CD4-positive, alpha-beta T cell treated with Interleukin-6 at 100 ng/mL for 8 hours (primary cell): ENCODE data around the gene OR7C1.
"Not testable (repeated sequence)": the region's sequence is repeated elsewhere in the genome, so short reads cannot be mapped to it uniquely, and the experiment has no call there.

Experiments
- DNase-seq: peaks from one replicate; pipeline ENCODE4 v3.0.0-alpha.2; 2020; ENCODE audit warnings: mixed read lengths, low spot score

OR7C1 gene

DNA sequence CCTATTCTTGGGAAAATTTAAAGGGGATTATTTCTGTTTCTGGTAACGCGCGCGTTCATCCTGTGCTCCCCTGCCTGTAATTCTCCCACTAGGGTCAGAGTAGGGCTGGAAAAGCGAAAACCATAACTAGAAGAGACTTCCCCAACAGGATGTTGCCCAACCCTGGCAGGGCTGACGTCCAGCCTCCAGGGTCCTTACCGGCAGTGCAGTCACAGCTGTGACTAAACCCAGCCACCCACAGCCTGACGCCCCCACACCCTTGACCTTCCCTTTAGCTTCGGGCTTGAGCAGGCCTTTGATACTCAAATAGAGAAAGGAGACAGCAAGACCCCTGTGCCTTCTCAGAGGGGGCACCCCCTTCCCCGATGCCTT, 50.3 kb downstream of the OR7C1 start:
- not testable (repeated sequence) for DNase-seq

DNA sequence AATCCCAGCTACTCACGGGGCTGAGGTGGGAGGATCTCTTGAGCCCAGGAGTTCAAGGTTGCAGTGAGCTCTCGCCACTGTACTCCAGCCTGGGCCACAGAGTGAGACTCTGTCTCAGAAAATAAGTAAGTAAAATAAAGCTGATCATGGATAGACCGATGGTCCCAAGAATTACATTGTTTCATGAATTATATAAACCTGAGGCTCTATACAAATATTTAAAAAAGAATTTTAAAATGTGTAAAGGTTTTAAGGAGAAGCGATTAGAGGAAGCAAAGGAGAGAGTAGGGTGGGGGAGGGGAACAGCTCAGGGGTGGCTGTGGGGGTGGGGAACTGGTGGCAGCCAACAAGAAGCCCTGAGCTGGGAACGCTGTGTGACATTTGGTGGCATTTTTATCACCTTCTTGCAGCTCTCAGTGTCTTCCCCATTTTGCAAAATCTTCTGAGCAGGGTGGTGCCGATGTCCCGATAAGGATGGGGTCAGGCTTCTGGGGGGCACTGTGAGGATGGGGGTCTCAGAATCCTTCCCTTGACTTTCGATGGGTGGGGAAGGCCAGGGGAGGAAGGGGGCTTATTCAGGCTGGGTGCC, 51.5 kb downstream of the OR7C1 start:
- not testable (repeated sequence) for DNase-seq

DNA sequence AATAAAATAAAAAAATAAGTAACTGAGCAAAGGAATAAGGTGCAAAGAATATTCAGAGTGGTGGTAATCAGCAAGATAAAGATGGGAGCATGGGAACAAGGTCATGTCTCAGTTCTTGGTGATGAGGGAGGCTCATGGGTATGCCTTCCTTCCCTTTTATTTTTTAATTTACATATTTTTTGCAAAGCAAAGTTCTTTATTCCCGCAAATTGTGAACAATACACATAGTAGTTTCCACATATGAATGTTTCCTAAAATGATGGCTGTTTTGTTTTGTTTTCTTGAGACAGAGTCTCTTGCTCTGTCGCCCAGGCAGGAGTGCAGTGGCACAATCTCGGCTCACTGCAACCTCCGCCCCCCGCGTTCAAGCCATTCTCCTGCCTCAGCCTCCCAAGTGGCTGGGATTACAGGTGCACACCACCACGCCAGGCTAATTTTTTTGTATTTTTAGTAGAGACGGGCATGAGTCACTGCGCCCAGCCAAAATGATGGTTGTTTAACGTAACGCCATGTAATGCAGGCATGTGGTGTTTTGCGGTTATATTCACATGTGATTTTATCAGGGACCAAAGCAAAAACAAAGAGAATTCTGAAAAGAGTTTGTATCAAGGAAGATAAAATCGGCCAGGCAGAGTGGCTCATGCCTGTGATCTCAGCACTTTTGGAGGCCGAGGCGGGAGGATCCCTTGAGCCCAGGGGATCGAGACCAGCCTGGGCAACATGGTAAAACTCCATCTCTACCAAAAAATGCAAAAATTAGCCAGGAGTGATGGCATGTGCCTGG, 52.2 kb downstream of the OR7C1 start:
- no peak for DNase-seq

DNA sequence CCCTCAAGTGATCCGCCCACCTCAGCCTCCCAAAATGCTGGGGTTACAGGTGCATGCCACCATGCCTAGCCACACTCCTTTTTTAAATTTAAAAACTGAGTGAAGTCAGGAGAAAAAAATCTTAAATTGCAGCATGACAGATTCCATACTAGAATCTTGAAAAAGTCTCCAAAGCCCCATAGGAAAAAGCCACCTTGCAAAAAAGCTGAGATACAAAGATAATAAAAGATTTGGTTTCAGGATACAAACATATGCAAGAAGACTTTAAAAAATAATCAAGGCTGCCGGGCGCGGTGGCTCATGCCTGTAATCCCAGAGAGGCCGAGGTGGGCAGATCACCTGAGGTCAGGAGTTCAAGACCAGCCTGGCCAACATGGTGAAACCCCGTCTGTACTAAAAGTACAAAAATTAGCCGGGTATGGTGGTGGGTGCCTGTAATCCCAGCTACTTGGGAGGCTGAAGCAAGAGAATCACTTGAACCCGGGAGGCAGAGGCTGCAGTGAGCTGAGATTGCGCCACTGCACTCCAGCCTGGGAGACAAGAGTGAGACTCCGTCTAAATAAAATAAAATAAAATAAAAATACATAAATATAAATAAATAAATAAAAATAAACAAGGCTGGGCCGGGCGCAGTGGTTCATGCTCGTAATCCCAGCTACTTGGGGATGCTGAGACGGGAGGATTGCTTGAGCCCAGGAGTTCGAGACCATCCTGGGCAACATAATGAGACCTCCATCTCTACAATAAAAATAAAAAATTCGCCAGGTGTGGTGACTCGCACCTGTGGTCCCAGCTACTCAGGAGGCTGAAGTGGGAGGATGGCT, 53.1 kb downstream of the OR7C1 start:
- not testable (repeated sequence) for DNase-seq

DNA sequence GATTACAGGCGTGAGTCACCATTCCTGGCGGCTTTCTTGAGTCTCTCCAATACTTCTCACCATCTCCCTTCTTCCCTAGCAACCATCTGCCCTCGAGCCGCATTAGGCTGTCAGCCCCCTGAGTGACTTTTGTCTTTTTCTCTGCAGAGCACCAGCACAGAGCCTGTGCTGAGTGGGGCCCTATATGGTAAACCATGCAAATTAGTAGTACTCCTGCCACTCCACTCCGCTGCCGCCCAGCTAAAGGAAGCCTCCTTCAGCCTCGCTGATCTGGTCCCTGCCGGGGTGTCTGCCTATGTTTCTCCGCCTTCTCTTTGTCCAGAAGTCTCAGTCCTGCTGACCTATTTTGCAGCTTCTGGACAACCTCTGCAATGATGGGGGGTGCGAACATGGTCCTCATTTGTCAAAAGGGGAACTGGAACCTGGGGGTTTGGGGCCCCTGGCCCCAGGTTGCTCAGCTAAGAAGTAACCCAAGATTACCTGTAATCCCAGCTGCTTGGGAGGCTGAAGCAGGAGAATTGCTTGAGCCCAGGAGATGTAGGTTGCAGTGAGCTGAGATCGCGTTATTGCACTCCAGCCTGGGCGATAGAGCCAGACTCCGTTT, 54.3 kb downstream of the OR7C1 start:
- not testable (repeated sequence) for DNase-seq

DNA sequence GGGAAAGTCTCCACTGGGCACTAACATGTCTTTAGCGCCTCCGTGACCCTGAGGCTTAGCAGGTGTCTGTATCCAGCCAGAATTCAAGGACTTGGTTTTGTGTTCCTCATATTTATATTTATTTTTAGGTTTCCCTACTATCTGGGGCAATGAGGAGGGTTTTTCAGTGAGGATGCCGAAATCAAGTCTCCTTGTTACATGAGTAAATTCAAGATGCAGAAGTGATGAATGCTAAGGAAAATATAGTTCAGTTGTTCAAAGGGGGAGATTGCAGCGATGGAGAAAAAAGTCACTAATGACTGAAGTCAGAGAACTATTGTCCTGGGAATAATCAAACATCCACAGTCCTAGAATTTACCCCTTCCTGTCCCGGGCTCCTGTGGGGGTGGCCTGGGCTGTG, 55.8 kb downstream of the OR7C1 start:
- DNase-seq: no peak

DNA sequence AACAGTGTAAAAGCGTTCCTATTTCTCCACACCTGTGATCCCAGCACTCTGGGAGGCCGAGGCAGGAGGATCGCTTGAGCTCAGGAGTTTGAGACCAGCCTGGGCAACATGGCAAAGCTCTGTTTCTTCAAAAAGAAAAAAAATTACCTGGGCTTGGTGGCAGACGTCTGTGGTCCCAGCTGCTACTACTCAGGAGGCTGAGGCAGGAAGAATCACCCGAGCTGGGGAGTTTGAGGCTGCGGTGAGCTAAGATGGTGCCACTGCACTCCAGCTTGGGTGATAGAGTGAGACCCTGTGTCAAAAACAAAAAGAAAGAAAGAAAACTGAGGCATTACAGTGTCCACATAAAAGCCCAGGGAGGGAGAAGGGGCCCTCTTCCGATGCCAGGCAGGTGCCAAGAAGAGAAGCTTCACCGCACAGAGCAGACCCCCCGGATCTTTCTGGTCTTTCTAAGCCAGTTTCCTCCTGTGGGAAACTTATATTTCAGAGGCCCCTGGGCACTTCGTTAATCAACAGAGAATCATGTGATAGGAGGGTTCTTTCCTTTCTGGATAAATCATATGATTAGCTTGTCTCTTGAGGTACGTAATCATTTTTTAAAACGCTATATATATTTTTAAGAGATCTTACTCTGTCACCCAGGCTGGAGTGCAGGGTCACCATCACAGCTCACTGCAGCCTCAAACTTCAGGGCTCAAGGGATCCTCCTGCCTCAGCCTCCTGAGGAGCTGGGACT, 56.7 kb downstream of the OR7C1 start, which contains the start of gene ADGRE2:
Gene ADGRE2 (minus strand): TSS at position 451 of the 736 bp plus-strand sequence. CDS start 1,804 bp downstream, outside the sequence.
- DNase-seq: not testable (repeated sequence)

DNA sequence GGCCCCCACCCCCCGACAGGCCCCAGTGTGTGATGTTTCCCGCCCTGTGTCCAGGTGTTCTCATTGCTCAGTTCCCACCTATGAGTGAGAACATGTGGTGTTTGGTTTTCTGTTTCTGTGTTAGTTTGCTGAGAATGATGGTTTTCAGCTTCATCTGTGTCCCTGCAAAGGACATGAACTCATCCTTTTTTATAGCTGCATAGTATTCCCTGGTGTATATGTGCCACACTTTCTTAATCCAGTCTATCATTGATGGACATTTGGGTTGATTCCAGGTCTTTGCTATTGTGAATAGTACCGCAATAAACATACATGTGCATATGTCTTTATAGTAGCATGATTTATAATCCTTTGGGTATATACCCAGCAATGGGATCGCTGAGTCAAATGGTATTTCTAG, 57.3 kb downstream of the OR7C1 start:
- DNase-seq: not testable (repeated sequence)

DNA sequence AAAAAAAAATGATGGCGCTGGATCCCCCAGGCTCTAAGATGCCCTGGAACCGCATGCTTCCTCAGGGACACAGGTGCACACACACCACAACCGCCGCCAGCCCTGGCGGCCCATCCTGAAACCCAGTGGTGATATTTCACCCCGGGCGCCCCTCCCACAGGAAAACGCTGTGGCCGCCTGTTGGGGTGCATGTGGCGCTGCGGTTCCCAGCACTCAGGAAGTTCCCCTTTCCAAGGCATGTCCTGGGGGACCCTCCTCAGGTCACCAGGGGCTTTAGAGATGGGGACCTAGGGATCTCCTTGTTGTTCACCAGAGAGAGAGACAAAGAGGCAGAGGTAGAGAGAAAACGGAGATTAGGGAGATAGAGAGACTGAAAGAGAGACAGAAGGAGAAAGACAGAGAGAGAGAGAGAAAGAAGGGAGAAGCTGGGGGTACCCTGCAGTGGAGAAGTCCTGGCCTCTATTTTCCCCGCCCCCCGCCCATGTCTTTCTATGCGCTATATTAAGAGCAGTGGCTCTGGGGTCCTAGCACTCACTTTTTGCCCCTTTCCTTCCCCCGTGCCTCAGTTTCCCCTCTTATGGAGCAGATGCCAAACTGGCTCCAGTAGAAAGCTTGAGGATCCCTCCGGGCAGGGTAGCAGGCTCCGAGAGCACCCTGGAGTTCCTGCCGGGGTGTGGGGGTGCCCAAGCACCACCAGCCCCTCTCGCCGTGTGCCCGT, 59.0 kb downstream of the OR7C1 start:
- no peak for DNase-seq

DNA sequence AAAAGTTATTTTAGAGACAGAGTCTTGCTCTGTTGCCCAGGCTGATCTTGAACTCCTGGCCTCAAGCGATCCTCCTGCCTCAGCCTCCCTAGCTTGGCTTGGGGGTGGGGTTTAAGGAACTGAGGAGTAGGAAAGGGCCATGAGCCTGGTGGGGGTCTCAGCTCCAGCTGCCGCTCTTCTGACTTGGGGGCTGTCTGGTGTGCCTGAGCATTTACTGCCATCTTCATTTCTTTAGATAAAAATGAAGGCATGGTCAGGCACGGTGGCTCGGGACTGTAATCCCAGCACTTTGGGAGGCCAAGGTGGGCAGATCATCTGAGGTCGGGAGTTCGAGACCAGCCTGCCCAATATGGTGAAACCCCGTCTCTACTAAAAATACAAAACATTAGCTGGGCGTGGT, 59.7 kb downstream of the OR7C1 start:
- DNase-seq: not testable (repeated sequence)

DNA sequence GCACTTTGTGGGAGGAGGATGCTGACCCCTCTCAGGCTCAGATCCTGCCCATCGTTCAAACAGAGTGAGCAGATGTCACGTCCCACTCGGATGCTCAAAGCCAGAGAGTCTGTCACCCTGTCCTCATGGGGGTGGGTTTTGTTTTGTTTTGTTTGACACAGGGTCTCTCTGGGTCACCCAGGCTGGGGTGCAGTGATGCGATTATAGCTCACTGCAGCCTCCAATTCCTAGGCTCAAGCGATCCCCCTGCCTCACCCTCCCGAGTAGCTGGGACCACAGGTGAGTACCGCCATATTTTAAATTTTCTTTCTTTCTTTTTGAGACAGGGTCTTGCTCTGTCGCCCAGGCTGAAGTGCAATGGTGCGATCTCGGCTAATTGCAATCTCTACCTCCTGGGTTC, 60.6 kb downstream of the OR7C1 start:
- DNase-seq: no peak

DNA sequence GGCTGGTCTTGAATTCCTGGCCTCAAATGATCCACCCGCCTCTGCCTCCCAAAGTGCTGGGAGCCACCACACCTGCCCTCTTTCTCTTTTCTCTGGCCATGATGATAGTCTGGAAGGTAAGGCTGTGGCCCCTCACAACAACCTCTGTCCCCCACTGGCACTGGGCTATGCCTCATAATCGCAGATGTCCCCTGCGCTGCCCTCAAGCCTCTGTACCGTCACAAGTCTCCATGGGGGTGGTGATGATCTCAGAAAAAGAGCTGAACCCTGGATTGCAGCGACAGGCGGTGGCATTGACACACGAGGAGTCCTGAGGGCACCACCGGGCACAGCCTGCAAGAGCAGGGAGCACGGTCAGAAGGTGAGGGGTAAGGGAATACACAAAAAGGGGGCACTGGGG, 61.3 kb downstream of the OR7C1 start:
- not testable (repeated sequence) for DNase-seq

DNA sequence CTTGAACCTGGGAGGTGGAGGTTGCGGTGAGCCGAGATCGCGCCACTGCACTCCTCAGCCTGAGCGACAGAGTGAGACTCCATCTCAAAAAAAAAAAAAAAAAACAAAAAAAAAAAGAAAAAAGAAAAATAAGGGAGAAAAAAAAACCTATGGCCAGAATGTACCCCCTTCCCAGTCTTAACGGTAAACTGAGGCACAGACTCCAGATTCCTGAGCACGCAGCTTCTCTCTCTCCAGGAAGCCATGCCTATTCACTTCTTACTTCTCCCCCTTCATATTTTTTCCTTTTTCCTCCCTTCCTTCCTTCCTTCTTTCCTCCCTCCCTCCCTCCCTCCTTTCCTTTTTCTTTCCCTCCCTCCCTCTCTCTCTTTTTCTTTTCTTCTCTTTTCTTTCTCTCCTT, 62.0 kb downstream of the OR7C1 start:
- DNase-seq: no peak

DNA sequence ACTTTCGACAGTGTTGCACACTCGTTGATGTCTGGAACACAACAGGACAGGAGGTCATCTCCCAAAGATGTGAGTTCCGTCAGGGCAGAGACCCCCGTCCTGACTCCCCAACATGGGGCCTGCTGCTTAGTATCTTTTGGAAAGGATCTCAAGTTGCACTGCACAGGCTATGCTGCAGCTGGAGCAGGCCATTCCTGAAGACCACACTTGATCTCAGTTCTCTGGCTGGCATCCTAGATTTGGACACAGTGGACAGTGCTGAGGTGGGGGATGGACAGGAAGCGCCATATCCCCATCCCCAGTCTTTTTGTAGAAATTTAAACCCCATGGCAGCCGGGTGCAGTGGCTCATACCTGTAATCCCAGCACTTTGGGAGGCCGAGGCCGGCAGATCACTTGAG, 62.5 kb downstream of the OR7C1 start:
- no peak for DNase-seq

DNA sequence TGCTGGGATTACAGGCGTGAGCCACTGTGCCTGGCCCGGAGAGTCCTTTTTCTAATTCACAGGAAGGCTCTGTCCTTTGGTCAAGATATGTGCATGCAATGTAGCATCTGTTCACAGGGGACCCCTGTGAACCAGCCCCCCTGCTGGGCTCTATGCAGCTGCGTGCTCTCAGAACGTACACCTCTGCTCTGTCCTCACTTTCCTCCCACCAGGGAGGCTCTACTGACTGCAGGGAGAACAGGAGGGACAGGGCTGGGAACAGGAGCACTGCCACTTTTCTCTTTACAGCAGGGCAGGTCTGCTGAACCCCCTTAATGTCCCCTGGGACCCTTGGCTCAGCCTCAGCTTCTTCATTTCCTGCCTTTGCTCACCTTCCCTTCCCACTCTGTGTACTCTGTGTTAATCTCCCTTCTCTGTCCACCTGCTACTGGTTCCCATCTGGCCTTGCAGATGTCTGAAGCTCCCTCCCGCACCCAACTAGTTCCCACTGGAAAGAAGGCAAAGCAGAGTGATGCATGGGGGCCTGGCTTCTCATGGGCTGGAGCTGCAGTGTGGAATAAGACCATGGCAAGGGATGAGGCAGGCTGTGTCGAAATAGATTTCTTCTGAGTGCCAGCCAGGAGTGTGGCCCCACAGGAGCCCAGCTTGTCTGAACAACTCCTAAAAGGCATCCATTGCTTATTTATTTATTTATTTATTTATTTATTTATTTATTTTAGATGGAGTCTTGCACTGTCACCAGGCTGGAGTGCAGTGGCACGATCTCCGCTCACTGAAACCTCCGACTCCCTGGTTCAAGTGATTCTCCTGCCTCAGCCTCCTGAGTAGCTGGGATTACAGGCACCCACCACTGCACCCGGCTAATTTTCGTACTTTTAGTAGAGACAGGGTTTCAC, 63.8 kb downstream of the OR7C1 start:
- no peak for DNase-seq

DNA sequence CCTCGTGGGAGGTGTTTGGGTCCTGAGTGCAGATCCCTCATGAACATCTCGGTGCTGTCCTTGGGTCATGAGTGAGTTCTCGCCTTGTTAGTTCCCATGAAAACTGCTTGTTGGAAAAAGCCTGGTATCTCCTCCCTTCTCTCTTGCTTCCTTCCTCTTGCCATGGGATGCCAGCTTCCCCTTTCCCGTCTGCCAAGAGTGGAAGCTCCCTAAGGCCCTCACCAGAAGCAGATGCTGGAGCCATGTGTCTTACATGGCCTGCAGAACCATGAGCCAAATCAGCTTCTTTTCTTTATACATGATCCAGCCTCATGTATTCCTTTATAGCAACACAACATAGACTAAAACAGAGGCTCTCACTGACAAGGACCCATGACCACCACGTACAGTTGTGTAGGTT, 64.8 kb downstream of the OR7C1 start:
- no peak for DNase-seq

DNA sequence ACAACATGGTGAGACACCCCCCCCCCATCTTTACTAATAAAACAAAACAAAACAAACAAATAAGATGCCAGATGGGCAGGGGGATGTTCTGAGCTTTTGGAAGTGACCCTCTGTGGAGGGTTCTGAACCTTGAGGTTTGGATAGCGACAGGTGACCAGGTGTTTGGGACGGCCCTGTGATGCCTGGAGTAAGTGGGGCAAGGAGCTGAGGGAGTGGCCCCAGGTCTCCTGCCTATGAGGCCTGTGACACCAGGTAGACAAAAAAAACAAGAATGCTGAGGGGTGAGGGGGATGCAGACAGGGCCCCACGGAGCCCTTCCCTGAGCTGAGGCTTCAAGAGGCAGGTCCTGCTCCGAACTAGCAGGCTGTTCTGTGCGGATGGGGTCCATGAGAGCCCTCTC, 65.8 kb downstream of the OR7C1 start:
- DNase-seq: no peak

DNA sequence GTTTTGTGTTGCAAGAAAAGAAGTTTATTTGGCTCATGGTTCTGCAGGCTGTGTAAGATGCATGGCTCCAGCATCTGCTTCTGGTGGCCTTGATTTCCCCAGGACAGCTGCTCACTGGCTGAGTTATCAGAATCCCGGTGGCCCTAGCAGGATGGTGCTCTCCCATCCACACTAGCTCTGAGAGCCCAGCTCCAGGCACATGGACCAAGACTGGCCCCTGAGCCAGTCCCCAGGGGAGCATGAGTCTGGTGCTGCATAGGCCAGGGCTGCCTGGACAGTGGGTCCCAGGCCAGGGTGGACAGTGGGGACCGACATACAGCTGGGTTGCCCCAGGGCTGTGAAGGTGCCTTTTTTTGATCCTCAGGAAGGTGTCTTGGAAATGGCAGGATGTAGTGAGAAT, 67.0 kb downstream of the OR7C1 start:
- DNase-seq: no peak

DNA sequence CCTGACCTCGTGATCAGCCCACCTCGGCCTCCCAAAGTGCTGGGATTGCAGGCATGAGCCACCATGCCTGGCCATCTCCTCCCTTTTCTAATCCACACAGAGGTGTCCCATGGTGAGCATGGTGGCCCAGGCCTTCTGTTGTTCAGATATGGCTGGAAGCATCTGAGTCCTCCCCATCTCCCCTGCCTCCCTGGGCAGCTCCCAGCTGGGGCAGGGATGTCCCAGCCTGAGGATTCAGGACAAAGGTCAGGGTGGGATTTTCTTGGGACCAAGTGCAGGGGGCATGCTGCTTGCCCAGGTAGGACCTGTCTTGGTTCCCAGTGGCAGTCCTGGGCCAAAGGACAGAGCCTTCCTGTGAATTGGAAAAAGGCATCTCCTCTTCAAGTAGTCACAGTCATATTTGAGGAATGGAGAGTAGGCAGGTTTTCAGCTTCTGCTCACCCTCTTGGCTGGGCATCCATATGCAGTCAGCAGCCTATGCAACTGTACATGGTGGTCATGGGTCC, 67.5 kb downstream of the OR7C1 start:
- no peak for DNase-seq

DNA sequence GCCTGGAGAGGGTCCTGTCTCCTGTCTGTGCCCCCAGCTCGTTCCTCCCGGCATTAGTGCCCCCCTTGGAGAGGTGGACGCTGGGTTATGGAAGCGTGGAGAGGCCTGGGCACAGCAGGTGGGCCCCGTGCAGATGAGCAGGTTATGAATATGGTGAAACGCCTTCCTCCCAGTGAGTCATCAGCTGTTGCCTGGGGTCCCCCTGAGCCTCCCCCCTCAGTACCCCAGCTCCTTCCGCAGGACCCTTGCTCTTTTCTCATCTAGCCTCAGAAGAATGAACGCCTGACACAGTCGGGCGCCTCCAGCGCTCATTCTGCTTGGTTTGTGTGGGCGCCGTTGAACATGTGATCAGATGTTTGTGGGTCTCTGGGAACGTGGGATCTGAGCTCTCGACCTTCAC, 69.1 kb downstream of the OR7C1 start:
- DNase-seq: not testable (repeated sequence)
